OCI-LY1 (cell line): ENCODE results near the gene CLIC4.

Source experiments
- CTCF ChIP-seq: fragments of 200-600 bp; sonication (generic), shearing (Covaris generic); IDR thresholded peaks from 2 replicates; pipeline ENCODE4 v1.5.1; 2017; ENCODE audit warnings: mild to moderate bottlenecking, antibody characterized with exemption, low read length, moderate library complexity, mixed read lengths
- EZH2 ChIP-seq: fragments of 200-600 bp; sonication (generic), shearing (Covaris generic); IDR thresholded peaks from 2 replicates; pipeline ENCODE4 v1.8.0; 2017; ENCODE audit warnings: borderline replicate concordance, mixed run types, mild to moderate bottlenecking, antibody characterized with exemption, low read length, moderate library complexity, mixed read lengths

- TF ChIP-seq CTCF (no peak), EZH2 (no peak)
Observed at GRCh38 chr1:24859063-24860010, 114.1 kb downstream of the CLIC4 start.
